GM19395 (cell line): ENCODE measurements around the gene SPRED3.

Experiments
- ATAC-seq: cut with Tn5 transposase; IDR thresholded peaks from one replicate; pipeline ENCODE4 v1.9.1; 2021; ENCODE audit warnings: mild to moderate bottlenecking, moderate library complexity; ENCODE audit not compliant: unreplicated experiment

Gene SPRED3

DNA sequence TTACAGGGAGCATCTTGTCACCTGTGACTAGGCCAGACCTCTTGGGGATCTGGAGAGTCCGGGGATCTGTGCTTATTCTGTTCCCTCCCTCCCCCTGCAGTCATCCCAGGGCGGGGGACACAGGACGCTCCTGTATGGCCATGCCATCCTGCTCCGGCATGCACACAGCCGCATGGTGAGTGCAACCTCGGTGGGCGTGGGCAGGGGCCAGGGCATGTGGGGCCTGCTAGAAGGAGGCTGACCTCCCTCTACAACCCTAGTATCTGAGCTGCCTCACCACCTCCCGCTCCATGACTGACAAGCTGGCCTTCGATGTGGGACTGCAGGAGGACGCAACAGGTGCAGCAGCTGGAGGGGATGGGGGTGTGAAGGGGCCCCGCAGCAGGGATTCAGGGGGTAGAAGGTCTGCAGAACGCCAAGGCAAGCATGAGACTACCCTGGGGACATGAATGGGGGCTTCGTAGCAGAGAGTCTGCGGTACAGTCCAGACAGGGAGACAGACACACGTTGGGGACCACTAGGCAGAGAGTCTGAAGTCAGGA lies 55.0 kb downstream of the SPRED3 start:
- no peak for ATAC-seq

DNA sequence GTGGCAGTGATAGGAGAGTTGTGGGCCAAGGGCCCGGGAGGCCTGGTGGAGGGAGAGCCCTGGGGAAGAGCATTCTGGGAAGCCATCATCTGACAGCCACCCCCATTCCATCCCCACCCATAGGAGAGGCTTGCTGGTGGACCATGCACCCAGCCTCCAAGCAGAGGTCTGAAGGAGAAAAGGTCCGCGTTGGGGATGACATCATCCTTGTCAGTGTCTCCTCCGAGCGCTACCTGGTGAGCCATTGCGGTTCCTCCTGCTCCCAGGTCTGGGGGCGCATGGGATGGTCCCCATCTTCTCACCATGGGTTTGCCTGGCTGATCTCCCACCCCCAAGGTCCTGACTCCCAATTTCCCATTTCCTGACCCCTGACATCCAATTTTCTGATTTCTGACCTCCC lies 55.5 kb downstream of the SPRED3 start:
- ATAC-seq, result no peak

DNA sequence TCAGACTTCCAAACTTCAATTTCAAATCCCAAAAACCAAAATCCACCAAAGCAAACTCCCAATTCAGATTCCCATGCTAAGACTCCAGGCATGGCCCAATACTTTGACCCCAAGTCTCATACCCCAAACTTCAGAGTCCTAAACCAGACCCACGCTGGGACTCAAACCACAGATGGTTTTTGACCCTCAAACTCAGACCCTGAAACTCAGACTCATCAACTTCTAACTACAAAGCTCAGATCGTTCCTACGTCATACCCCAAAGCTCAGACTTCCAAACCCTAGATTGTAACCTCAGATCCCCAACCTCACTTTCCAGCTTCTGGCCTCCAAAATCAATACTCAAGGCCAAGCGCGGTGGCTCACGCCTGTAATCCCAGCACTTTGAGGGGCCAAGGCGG lies 56.9 kb downstream of the SPRED3 start:
- ATAC-seq, result no peak

DNA sequence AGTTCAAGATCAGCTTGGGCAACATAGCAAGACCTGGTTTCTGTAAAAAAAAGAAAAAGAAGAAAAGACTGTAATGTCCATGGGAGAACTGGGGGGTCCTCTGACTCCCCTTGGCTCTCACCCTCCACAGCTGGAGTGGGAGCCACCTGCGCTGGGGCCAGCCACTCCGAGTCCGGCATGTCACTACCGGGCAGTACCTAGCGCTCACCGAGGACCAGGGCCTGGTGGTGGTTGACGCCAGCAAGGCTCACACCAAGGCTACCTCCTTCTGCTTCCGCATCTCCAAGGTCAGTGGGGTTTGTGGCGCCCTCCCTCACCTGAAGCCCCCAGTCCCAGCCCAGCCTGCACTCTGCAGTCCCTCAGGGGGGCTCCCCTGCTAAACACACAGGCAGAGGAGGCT lies 59.7 kb downstream of the SPRED3 start:
- ATAC-seq, result no peak
